ENCODE measurements around the gene FBN1. TPM values are rescaled to one million over a fixed set of nuclear protein-coding genes. Genes with fewer than 3 reads are reported as not detected.

The FBN1 gene
- total RNA-seq, 1 experiment from 2014 or later: 5.2 TPM

DNA sequence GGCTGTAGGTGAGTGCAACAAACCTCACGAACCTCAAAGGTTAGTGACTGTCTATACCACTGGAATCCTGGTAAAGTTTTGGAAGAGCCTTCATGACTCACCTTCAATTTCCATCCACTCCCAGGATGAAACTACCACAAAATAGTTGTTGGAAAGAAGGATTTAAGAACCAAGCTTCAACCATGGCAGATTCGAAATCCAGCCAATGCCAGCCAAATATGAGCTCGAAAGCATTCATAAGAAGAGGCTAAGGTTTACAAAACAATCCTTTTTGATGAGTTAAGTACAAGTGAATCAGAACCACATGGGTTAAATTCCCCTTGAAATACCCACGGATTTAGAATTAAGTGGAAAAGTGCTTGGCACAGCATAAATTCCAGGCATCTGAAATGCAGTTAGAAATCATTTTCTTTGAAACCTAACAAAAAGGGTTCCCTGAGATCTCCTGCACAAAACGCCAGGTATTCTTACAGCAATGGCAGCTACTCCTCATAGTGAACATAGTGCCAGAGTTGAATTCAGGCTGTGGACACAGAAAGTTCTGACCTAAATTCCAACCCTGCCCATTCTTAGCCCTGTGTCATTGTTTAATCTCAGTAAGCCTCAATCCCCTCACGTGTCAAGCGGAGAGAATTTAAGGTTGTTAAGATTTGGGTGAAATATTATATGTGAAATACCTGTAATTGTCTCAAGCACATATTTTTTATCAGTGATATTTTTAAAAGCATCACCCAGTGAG lies 89.2 kb downstream of the FBN1 start:
- DNase-seq (ENCODE audit: low spot score) (no peak), ATAC-seq (no peak)
- peaks cover 6% of the 10 kb centered on the region; the same call in 1 of the 2 replicates for H3K4me1 Mint-ChIP-seq
- CTCF ChIA-PET: no interaction called here
- H3K9me3 Mint-ChIP-seq: no peaks in the 10 kb centered on the region
- no peak for TF ChIP-seq ETV6 (CRISPR knock-in tag; IDR thresholded peaks at IDR 0.05)
- no peak for TF ChIP-seq ZNF423 (CRISPR knock-in tag; IDR thresholded peaks at IDR 0.05)
- no peak for TF ChIP-seq JUN (CRISPR knock-in tag; IDR thresholded peaks at IDR 0.05)
- TF ChIP-seq CBFB (CRISPR knock-in tag; IDR thresholded peaks at IDR 0.05; ENCODE audit: low read depth): no peak
- TF ChIP-seq HMGXB4 (CRISPR knock-in tag; IDR thresholded peaks at IDR 0.05): no peak
- TF ChIP-seq, protein P1, sequence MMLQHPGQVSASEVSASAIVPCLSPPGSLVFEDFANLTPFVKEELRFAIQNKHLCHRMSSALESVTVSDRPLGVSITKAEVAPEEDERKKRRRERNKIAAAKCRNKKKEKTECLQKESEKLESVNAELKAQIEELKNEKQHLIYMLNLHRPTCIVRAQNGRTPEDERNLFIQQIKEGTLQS (CRISPR knock-in tag; conservative IDR thresholded peaks at IDR 0.05): no peak
- TF ChIP-seq TEAD4 (CRISPR knock-in tag; IDR thresholded peaks at IDR 0.05): no peak
- no peak for TF ChIP-seq CREM (CRISPR knock-in tag; IDR thresholded peaks at IDR 0.05)
- no peak for TF ChIP-seq TCF7 (CRISPR knock-in tag; IDR thresholded peaks at IDR 0.05; ENCODE audit: low read depth)
- no peak for TF ChIP-seq ZNF138 (CRISPR knock-in tag; conservative IDR thresholded peaks at IDR 0.05)
- no peak for TF ChIP-seq RELA (CRISPR knock-in tag; IDR thresholded peaks at IDR 0.05; ENCODE audit: borderline replicate concordance)
- TF ChIP-seq ARID4B (CRISPR knock-in tag; IDR thresholded peaks at IDR 0.05; ENCODE audit: borderline replicate concordance): no peak
- TF ChIP-seq NFE2L1 (CRISPR knock-in tag; IDR thresholded peaks at IDR 0.05): no peak
- no peak for TF ChIP-seq SMAD3 (CRISPR knock-in tag; IDR thresholded peaks at IDR 0.05; ENCODE audit: borderline replicate concordance)
- no peak for TF ChIP-seq MXD4 (CRISPR knock-in tag; IDR thresholded peaks at IDR 0.05; ENCODE audit: borderline replicate concordance)
- TF ChIP-seq, protein P2, sequence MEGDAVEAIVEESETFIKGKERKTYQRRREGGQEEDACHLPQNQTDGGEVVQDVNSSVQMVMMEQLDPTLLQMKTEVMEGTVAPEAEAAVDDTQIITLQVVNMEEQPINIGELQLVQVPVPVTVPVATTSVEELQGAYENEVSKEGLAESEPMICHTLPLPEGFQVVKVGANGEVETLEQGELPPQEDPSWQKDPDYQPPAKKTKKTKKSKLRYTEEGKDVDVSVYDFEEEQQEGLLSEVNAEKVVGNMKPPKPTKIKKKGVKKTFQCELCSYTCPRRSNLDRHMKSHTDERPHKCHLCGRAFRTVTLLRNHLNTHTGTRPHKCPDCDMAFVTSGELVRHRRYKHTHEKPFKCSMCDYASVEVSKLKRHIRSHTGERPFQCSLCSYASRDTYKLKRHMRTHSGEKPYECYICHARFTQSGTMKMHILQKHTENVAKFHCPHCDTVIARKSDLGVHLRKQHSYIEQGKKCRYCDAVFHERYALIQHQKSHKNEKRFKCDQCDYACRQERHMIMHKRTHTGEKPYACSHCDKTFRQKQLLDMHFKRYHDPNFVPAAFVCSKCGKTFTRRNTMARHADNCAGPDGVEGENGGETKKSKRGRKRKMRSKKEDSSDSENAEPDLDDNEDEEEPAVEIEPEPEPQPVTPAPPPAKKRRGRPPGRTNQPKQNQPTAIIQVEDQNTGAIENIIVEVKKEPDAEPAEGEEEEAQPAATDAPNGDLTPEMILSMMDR (IDR thresholded peaks at IDR 0.05): no peak
- no peak for TF ChIP-seq TEAD1 (CRISPR knock-in tag; IDR thresholded peaks at IDR 0.05)
- no peak for TF ChIP-seq FOXK1 (CRISPR knock-in tag; IDR thresholded peaks at IDR 0.05)
- TF ChIP-seq ZNF425 (CRISPR knock-in tag; conservative IDR thresholded peaks at IDR 0.05): no peak
- TF ChIP-seq NR1H2 (CRISPR knock-in tag; IDR thresholded peaks at IDR 0.05): no peak
- H3K27me3 Mint-ChIP-seq (ENCODE audit: low read depth): no peaks in the 10 kb centered on the region
- H3K36me3 Mint-ChIP-seq: no peaks in the 10 kb centered on the region
- POLR2A ChIA-PET: no interaction called here
- no peak overlapping the region for H3K4me3 Mint-ChIP-seq
- H3K27ac Mint-ChIP-seq: no peak overlapping the region

All from WTC11 (cell line).